HCT116 (cell line): ENCODE results near the gene TBCD. TPM values are rescaled to one million over a fixed set of nuclear protein-coding genes. Genes with fewer than 3 reads are reported as not detected.

ENCODE experiments used
- ATAC-seq: fragments of 200-7000 bp; cut with Tn5 transposase; 2 replicates; pipeline ENCODE4 v1.9.1; 2020; ENCODE audit warnings: mild to moderate bottlenecking, moderate library complexity
- BruUV-seq: library from RNA; stranded (reverse); fragments of 400-500 nt; replicated peaks from 2 replicates; lab custom pipeline; 2021; lab: Mats Ljungman, UMichigan
- CTCF ChIA-PET: fragments of 300-600 bp; sonication (Branson Sonifier 250); formaldehyde crosslinking; loops from one replicate; lab custom pipeline; 2021; ENCODE audit warnings: antibody characterized with exemption; lab: Charles Lee
- POLR2A ChIA-PET: fragments of 300-600, 350-600 bp; sonication (Branson Sonifier 250); formaldehyde crosslinking; loops from one replicate; lab custom pipeline; 2021; ENCODE audit warnings: antibody characterized with exemption; lab: Charles Lee
- RAD21 ChIA-PET, 2 experiments: fragments of 300-600 bp; sonication (Branson Sonifier 250); formaldehyde crosslinking; loops; one replicate each; lab custom pipeline; 2023; ENCODE audit warnings: low total read pairs in 2 of 2; ENCODE audit not compliant: uncharacterized antibody in 2 of 2, unreplicated experiment in 2 of 2, low non-redundant PET in 1 of 2; lab: Charles Lee
- DNase-seq: peaks from one replicate; pipeline ENCODE4 v3.0.0-alpha.2; 2010; ENCODE audit warnings: low read depth, low spot score
- H2AFZ ChIP-seq: fragments of 200-600 bp; shearing (Covaris generic), sonication (generic); 2 replicates; pipeline ENCODE4 v1.6.1; 2017; ENCODE audit warnings: low read depth, mixed run types, mixed read lengths, antibody characterized with exemption, low read length; ENCODE audit not compliant: poor library complexity, severe bottlenecking
- H3K27ac ChIP-seq: 2 replicates; pipeline ENCODE4 v1.5.1; 2012; ENCODE audit warnings: low read depth, low read length
- H3K27me3 ChIP-seq: fragments of 200-600 bp; sonication (generic); 2 replicates; pipeline ENCODE4 v1.6.1; 2016; ENCODE audit warnings: mixed run types, low read length, mixed read lengths; ENCODE audit not compliant: insufficient read depth
- H3K36me3 ChIP-seq, 2 experiments: fragments of 200-500 bp in 1 of 2; fragments of 200-600 bp in 1 of 2; sonication (Bioruptor generic) in 1 of 2; sonication (generic) in 1 of 2; 2 replicates each; pipeline versions ENCODE4 v1.5.1 to v1.6.1; 2014 to 2016; ENCODE audit warnings: low read length in 2 of 2, inconsistent platforms in 1 of 2, mixed read lengths in 1 of 2, mixed run types in 1 of 2; ENCODE audit not compliant: insufficient read depth in 2 of 2, control insufficient read depth in 1 of 2
- H3K4me1 ChIP-seq, 2 experiments: fragments of 200-600 bp in 1 of 2; sonication (generic) in 1 of 2; 2 replicates each; pipeline versions ENCODE4 v1.5.1 to v1.6.1; 2012 to 2017; ENCODE audit warnings: low read length in 2 of 2, inconsistent platforms in 1 of 2, mild to moderate bottlenecking in 1 of 2, mixed read lengths in 1 of 2, mixed run types in 1 of 2, moderate library complexity in 1 of 2; ENCODE audit not compliant: insufficient read depth in 2 of 2, control insufficient read depth in 1 of 2
- H3K4me2 ChIP-seq: fragments of 200-600 bp; sonication (generic); 2 replicates; pipeline ENCODE4 v1.6.1; 2017; ENCODE audit warnings: mixed run types, low read length, mixed read lengths
- H3K4me3 ChIP-seq, 2 experiments: fragments of 200-600 bp in 1 of 2; sonication (generic) in 1 of 2; replicated peaks in 1 of 2; 2 replicates each; pipeline ENCODE4 v1.5.1; 2011 to 2016; ENCODE audit warnings: low read length in 2 of 2, control low read depth in 1 of 2, low read depth in 1 of 2, mild to moderate bottlenecking in 1 of 2, mixed read lengths in 1 of 2, mixed run types in 1 of 2
- H3K79me2 ChIP-seq: fragments of 200-600 bp; sonication (generic); 2 replicates; pipeline ENCODE4 v1.6.1; 2017; ENCODE audit warnings: mild to moderate bottlenecking, mixed run types, low read length, moderate library complexity, mixed read lengths; ENCODE audit not compliant: insufficient read depth
- H3K9ac ChIP-seq: fragments of 200-600 bp; sonication (generic); 2 replicates; pipeline ENCODE4 v1.6.1; 2016; ENCODE audit warnings: low read length, mixed read lengths
- H3K9me2 ChIP-seq: fragments of 200-600 bp; sonication (generic), shearing (Covaris generic); 2 replicates; pipeline ENCODE4 v1.6.1; 2017; ENCODE audit warnings: mixed run types, mild to moderate bottlenecking, moderate library complexity; ENCODE audit not compliant: insufficient read depth
- H3K9me3 ChIP-seq, 2 experiments: fragments of 200-500 bp in 1 of 2; fragments of 200-600 bp in 1 of 2; sonication (Bioruptor generic) in 1 of 2; sonication (generic) in 1 of 2; 2 replicates each; pipeline ENCODE4 v1.6.1; 2014 to 2017; ENCODE audit warnings: low read length in 2 of 2, mixed read lengths in 2 of 2, inconsistent platforms in 1 of 2, low read depth in 1 of 2, mild to moderate bottlenecking in 1 of 2, mixed run types in 1 of 2, moderate library complexity in 1 of 2; ENCODE audit not compliant: control insufficient read depth in 1 of 2, insufficient read depth in 1 of 2
- H4K20me1 ChIP-seq: fragments of 200-600 bp; sonication (generic), shearing (Covaris generic); 2 replicates; pipeline ENCODE4 v1.6.1; 2017; ENCODE audit warnings: mixed run types, mild to moderate bottlenecking, moderate library complexity; ENCODE audit not compliant: insufficient read depth
- ATF3 ChIP-seq: IDR thresholded peaks from 2 replicates; pipeline ENCODE4 v1.6.1; 2012
- EGR1 ChIP-seq: IDR thresholded peaks from 2 replicates; pipeline ENCODE4 v1.6.1; 2012; ENCODE audit warnings: low read depth
- ELF1 ChIP-seq: IDR thresholded peaks from 2 replicates; pipeline ENCODE4 v1.6.1; 2012; ENCODE audit warnings: low read depth, borderline replicate concordance
- POLR2A ChIP-seq: IDR thresholded peaks from 2 replicates; pipeline ENCODE4 v1.7.0; 2011; ENCODE audit warnings: borderline replicate concordance; ENCODE audit not compliant: insufficient read depth, insufficient read length; ENCODE audit errors: extremely low read depth
- YY1 ChIP-seq: IDR thresholded peaks from 2 replicates; pipeline ENCODE4 v1.6.1; 2011; ENCODE audit warnings: low read length, low read depth, moderate library complexity, mild to moderate bottlenecking; ENCODE audit not compliant: insufficient replicate concordance; ENCODE audit errors: extremely low read depth
- ZBTB33 ChIP-seq: IDR thresholded peaks from 2 replicates; pipeline ENCODE4 v1.6.1; 2011; ENCODE audit warnings: mild to moderate bottlenecking, low read length, moderate library complexity; ENCODE audit not compliant: insufficient replicate concordance; ENCODE audit errors: extremely low read depth
- ZNF274 ChIP-seq: fragments of 200-500 bp; sonication (Bioruptor generic); IDR thresholded peaks from 2 replicates; pipeline ENCODE4 v1.6.1; 2014; ENCODE audit warnings: mild to moderate bottlenecking, low read depth, low read length, inconsistent platforms
- intact Hi-C: fragments of 100-400 bp; cut with micrococcal nuclease; formaldehyde crosslinking; loops from 2 replicates; pipeline ENCODE4 v1.10.0; 2022
- total RNA-seq: library from RNA; stranded (reverse); gene quantifications from one replicate; pipeline ENCODE4 v1.2.1, GENCODE V29; 2021; ENCODE audit not compliant: unreplicated experiment

Gene TBCD
- total RNA-seq, 1 experiment from 2014 or later, result 152 TPM

GRCh38 chr17:82862191-82862590 is 110.3 kb downstream of the TBCD start:
- Histone ChIP-seq H2AFZ (no peak overlapping the region), H3K4me1 (peaks cover 76% of the 10 kb centered on the region in 2 experiments), H3K27ac (no peak overlapping the region), H3K27me3 (no peaks in the 10 kb centered on the region), H3K36me3 (no peaks in the 10 kb centered on the region), H3K4me3 (no peak overlapping the region), H3K79me2 (peaks cover 41% of the 10 kb centered on the region), H3K9me2 (no peaks in the 10 kb centered on the region), H3K9ac (no peak overlapping the region), H3K4me2 (no peak overlapping the region), H4K20me1 (peaks cover 4% of the 10 kb centered on the region; the same call in 1 of the 2 replicates), H3K9me3 (no peaks in the 10 kb centered on the region)
- ATAC-seq, result no peak
- no peak for DNase-seq
- ChIA-PET CTCF (no interaction called here), RAD21 (no interaction called here), POLR2A (no interaction called here)
- intact Hi-C loops, result no loop called here
- TF ChIP-seq ELF1 (no peak), POLR2A (no peak), ATF3 (no peak), EGR1 (no peak), YY1 (no peak), ZNF274 (no peak)
- no TSS peak for BruUV-seq

GRCh38 chr17:82862737-82863382 is 111.0 kb downstream of the TBCD start:
- ATAC-seq (no peak), DNase-seq (no peak)
- CTCF ChIA-PET, result interaction anchor here (0.6 to 1.7 kb wide), 3 partner anchors 9 to 22 kb away, joined by 3 to 4 read pairs (median 3); no protein-coding TSS in a partner anchor
- Histone ChIP-seq H4K20me1 (peaks cover 4% of the 10 kb centered on the region; the same call in 1 of the 2 replicates), H2AFZ (no peak overlapping the region), H3K4me3 (no peak overlapping the region), H3K4me2 (peak overlapping the region; percentile 77), H3K27me3 (no peaks in the 10 kb centered on the region), H3K79me2 (peaks cover 45% of the 10 kb centered on the region), H3K4me1 (peaks cover 70 to 74% of the 10 kb centered on the region in 2 experiments), H3K9me2 (no peaks in the 10 kb centered on the region), H3K27ac (peak overlapping the region; percentile 95; the same call in 1 of the 2 replicates), H3K36me3 (no peaks in the 10 kb centered on the region), H3K9ac (peak overlapping the region; percentile 46; the same call in 1 of the 2 replicates), H3K9me3 (no peaks in the 10 kb centered on the region)
- POLR2A ChIA-PET, result interaction anchor here (1.1 kb wide), 1 partner anchor 12 kb away, joined by 3 read pairs; no protein-coding TSS in a partner anchor
- no TSS peak for BruUV-seq
- intact Hi-C loops, result no loop called here
- RAD21 ChIA-PET, result no interaction called here
- TF ChIP-seq ZBTB33, result no peak
- no peak for TF ChIP-seq YY1
